SK-N-SH treated with all-trans-retinoic acid at 6 μM for 48 hours (cell line): ENCODE data around the gene XRN2.
"Not testable (repeated sequence)": the region's sequence is repeated elsewhere in the genome, so short reads cannot be mapped to it uniquely, and the experiment has no call there.

Experiments used
- ATAC-seq: fragments of 200-7000 bp; cut with Tn5 transposase; 3 replicates; pipeline ENCODE4 v1.9.1; 2020; ENCODE audit warnings: mild to moderate bottlenecking, moderate library complexity
- ARNTL ChIP-seq: fragments of 450-650 bp; formaldehyde crosslinking; IDR thresholded peaks from 2 replicates; pipeline ENCODE4 v1.5.0; 2020; ENCODE audit warnings: low read depth, mild to moderate bottlenecking, moderate library complexity, borderline replicate concordance
- CSDC2 ChIP-seq: fragments of 250-450 bp; sonication (Bioruptor Pico); IDR thresholded peaks from 2 replicates; pipeline ENCODE4 v1.5.0; 2020; ENCODE audit warnings: mild to moderate bottlenecking, moderate library complexity
- ESRRG ChIP-seq: fragments of 250-450 bp; sonication (Bioruptor Pico); IDR thresholded peaks from 2 replicates; pipeline ENCODE4 v1.6.1; 2021; ENCODE audit warnings: mild to moderate bottlenecking
- GLIS3 ChIP-seq: fragments of 250-450 bp; sonication (Bioruptor Pico); IDR thresholded peaks from 2 replicates; pipeline ENCODE4 v1.5.0; 2020; ENCODE audit warnings: mild to moderate bottlenecking, moderate library complexity
- PPARA ChIP-seq: fragments of 250-450 bp; sonication (Bioruptor Pico); IDR thresholded peaks from 2 replicates; pipeline ENCODE4 v1.5.0; 2020; ENCODE audit warnings: mild to moderate bottlenecking, borderline replicate concordance
- SNAI2 ChIP-seq: fragments of 250-450 bp; sonication (Bioruptor Pico); IDR thresholded peaks from 2 replicates; pipeline ENCODE4 v1.5.0; 2020; ENCODE audit warnings: mild to moderate bottlenecking, moderate library complexity
- TCF4 ChIP-seq: fragments of 250-450 bp; sonication (Bioruptor Pico); IDR thresholded peaks from 2 replicates; pipeline ENCODE4 v1.8.0; 2021; ENCODE audit warnings: mild to moderate bottlenecking, moderate library complexity, borderline replicate concordance
- ZNF70 ChIP-seq: fragments of 450-650 bp; formaldehyde crosslinking; IDR thresholded peaks from 2 replicates; pipeline ENCODE4 v1.5.0; 2020; ENCODE audit warnings: mild to moderate bottlenecking, moderate library complexity
- ZNF8 ChIP-seq: fragments of 450-650 bp; formaldehyde crosslinking; IDR thresholded peaks from 2 replicates; pipeline ENCODE4 v1.5.0; 2020; ENCODE audit warnings: mild to moderate bottlenecking, moderate library complexity
- TF ChIP-seq, protein P1 (sequence below): fragments of 250-450 bp; sonication (Bioruptor Pico); IDR thresholded peaks from 2 replicates; pipeline ENCODE4 v1.8.0; 2021; ENCODE audit warnings: low read depth, mild to moderate bottlenecking, moderate library complexity, borderline replicate concordance
- TF ChIP-seq, protein P2 (sequence below): fragments of 250-450 bp; sonication (Bioruptor Pico); IDR thresholded peaks from 2 replicates; pipeline ENCODE4 v1.8.0; 2020; ENCODE audit warnings: mild to moderate bottlenecking, moderate library complexity, borderline replicate concordance
- TF ChIP-seq, protein P3 (sequence below): fragments of 250-450 bp; sonication (Bioruptor Pico); IDR thresholded peaks from 2 replicates; pipeline ENCODE4 v1.5.1; 2021; ENCODE audit warnings: mild to moderate bottlenecking, moderate library complexity

The XRN2 gene

GRCh38 chr20:21398109-21399004, 95.2 kb downstream of the XRN2 start:
- ATAC-seq = no peak
- TF ChIP-seq ZNF8 (CRISPR knock-in tag) = no peak
- no peak for TF ChIP-seq SNAI2 (CRISPR knock-in tag)
- no peak for TF ChIP-seq CSDC2 (CRISPR knock-in tag)

DNA sequence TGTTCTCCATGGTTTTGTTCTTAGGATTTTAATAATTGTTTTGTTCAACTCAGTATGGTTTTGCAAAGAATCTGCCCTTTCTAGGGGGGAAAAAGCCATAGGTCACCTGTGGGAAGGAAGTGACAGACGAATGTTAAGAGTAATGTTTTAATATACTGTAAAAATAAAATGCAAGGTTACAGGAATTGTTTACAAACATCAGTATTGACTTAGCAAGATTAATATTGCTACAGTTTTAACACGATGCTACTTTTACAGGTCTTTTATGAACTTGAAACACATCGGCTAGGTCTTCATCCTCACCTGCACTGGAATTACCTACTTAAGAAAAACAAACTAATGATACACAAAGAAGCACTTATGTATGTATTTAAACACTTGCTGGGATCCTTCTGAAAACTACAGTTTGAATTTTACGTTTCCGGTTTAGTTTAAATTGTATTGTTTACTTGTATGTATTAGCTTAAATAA, 95.9 kb downstream of the XRN2 start:
- TF ChIP-seq, protein P1, sequence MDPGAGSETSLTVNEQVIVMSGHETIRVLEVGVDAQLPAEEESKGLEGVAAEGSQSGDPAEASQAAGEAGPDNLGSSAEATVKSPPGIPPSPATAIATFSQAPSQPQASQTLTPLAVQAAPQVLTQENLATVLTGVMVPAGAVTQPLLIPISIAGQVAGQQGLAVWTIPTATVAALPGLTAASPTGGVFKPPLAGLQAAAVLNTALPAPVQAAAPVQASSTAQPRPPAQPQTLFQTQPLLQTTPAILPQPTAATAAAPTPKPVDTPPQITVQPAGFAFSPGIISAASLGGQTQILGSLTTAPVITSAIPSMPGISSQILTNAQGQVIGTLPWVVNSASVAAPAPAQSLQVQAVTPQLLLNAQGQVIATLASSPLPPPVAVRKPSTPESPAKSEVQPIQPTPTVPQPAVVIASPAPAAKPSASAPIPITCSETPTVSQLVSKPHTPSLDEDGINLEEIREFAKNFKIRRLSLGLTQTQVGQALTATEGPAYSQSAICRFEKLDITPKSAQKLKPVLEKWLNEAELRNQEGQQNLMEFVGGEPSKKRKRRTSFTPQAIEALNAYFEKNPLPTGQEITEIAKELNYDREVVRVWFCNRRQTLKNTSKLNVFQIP (CRISPR knock-in tag) = no peak
- no peak for TF ChIP-seq ESRRG (CRISPR knock-in tag)
- no peak for ATAC-seq

GRCh38 chr20:21411725-21412124, 108.6 kb downstream of the XRN2 start:
- no peak for ATAC-seq
- TF ChIP-seq TCF4 (no peak), PPARA (no peak), ZNF70 (CRISPR knock-in tag) (no peak), ARNTL (CRISPR knock-in tag) (no peak), GLIS3 (CRISPR knock-in tag) (no peak), ESRRG (CRISPR knock-in tag) (no peak), SNAI2 (CRISPR knock-in tag) (no peak)
- TF ChIP-seq, protein P2, sequence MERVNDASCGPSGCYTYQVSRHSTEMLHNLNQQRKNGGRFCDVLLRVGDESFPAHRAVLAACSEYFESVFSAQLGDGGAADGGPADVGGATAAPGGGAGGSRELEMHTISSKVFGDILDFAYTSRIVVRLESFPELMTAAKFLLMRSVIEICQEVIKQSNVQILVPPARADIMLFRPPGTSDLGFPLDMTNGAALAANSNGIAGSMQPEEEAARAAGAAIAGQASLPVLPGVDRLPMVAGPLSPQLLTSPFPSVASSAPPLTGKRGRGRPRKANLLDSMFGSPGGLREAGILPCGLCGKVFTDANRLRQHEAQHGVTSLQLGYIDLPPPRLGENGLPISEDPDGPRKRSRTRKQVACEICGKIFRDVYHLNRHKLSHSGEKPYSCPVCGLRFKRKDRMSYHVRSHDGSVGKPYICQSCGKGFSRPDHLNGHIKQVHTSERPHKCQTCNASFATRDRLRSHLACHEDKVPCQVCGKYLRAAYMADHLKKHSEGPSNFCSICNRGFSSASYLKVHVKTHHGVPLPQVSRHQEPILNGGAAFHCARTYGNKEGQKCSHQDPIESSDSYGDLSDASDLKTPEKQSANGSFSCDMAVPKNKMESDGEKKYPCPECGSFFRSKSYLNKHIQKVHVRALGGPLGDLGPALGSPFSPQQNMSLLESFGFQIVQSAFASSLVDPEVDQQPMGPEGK (CRISPR knock-in tag) = no peak

- ATAC-seq = not testable (repeated sequence)
Observed at GRCh38 chr20:21413996-21414395, 110.9 kb downstream of the XRN2 start.

DNA sequence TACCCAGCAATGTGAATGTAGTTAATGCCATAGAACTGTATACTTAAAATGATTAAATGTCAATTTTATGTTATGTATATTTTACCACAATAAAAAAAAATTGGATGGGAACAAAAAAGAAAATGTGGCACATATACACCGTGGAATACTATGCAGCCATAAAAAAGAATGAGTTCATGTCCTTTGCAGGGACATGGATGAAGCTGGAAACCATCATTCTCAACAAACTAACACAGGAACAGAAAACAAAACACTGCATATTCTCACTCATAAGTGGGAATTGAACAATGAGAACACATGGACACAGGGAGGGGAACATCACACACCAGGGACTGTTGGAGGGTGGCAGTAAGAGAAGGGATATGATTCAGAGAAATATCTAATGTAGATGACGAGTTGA, 116.0 kb downstream of the XRN2 start:
- ATAC-seq = not testable (repeated sequence)

- no peak for TF ChIP-seq CSDC2 (CRISPR knock-in tag)
- no peak for TF ChIP-seq SNAI2 (CRISPR knock-in tag)
- TF ChIP-seq, protein P3, sequence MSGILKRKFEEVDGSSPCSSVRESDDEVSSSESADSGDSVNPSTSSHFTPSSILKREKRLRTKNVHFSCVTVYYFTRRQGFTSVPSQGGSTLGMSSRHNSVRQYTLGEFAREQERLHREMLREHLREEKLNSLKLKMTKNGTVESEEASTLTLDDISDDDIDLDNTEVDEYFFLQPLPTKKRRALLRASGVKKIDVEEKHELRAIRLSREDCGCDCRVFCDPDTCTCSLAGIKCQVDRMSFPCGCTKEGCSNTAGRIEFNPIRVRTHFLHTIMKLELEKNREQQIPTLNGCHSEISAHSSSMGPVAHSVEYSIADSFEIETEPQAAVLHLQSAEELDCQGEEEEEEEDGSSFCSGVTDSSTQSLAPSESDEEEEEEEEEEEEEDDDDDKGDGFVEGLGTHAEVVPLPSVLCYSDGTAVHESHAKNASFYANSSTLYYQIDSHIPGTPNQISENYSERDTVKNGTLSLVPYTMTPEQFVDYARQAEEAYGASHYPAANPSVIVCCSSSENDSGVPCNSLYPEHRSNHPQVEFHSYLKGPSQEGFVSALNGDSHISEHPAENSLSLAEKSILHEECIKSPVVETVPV (CRISPR knock-in tag) = no peak
- TF ChIP-seq, protein P2 (CRISPR knock-in tag) = no peak
- ATAC-seq = no peak
Observed at GRCh38 chr20:21421601-21422236, 118.6 kb downstream of the XRN2 start.

- not testable (repeated sequence) for ATAC-seq
Observed at GRCh38 chr20:21423712-21424111, 120.6 kb downstream of the XRN2 start.
